NOMO-1 treated with dmso at 0.1 percent for 144 hours (cell line): Measurements from ENCODE around the gene UBE2F.
A peak's percentile ranks its signal among the peaks of the same experiment; 100 is the strongest.
"Not testable (repeated sequence)": the region's sequence is repeated elsewhere in the genome, so short reads cannot be mapped to it uniquely, and the experiment has no call there.

ENCODE experiments used
- DNase-seq: peaks from one replicate; lab custom pipeline; 2025; ENCODE audit not compliant: unreplicated experiment; lab: John Stamatoyannopoulos, UW

The UBE2F gene

GRCh38 chr2:237977380-237977779 is 10.6 kb downstream of the UBE2F start:
- DNase-seq, result no peak

GRCh38 chr2:237978058-237978712 is 11.4 kb downstream of the UBE2F start:
- no peak for DNase-seq

GRCh38 chr2:237979331-237979730 is 12.5 kb downstream of the UBE2F start:
- DNase-seq, result no peak

GRCh38 chr2:237980087-237980486 is 13.3 kb downstream of the UBE2F start:
- DNase-seq, result no peak

- peak; percentile 46 for DNase-seq
These were observed 13.9 kb downstream of the UBE2F start for GRCh38 chr2:237980751-237981150.

- DNase-seq, result not testable (repeated sequence)
These were observed 14.8 kb downstream of the UBE2F start for GRCh38 chr2:237981621-237982020.

- DNase-seq, result no peak
These were observed 15.4 kb downstream of the UBE2F start for GRCh38 chr2:237982039-237982725.

- no peak for DNase-seq
These were observed 17.1 kb downstream of the UBE2F start for GRCh38 chr2:237983922-237984321.

GRCh38 chr2:237987268-237987667 is 20.5 kb downstream of the UBE2F start:
- DNase-seq, result no peak

- DNase-seq, result no peak
These were observed 26.9 kb downstream of the UBE2F start for GRCh38 chr2:237993701-237994100.

- no peak for DNase-seq
These were observed 28.2 kb downstream of the UBE2F start for GRCh38 chr2:237995036-237995435.

GRCh38 chr2:237996021-237996593 is 29.3 kb downstream of the UBE2F start:
- no peak for DNase-seq

- no peak for DNase-seq
These were observed 30.7 kb downstream of the UBE2F start for GRCh38 chr2:237997521-237997920.

- DNase-seq, result no peak
These were observed 31.7 kb downstream of the UBE2F start for GRCh38 chr2:237998530-237998929.

- DNase-seq, result no peak
These were observed 36.6 kb downstream of the UBE2F start for GRCh38 chr2:238003234-238004031.

- DNase-seq, result no peak
These were observed 37.4 kb downstream of the UBE2F start for GRCh38 chr2:238004077-238004830.

GRCh38 chr2:238005528-238005927 is 38.7 kb downstream of the UBE2F start:
- no peak for DNase-seq

- DNase-seq, result no peak
These were observed 39.7 kb downstream of the UBE2F start for GRCh38 chr2:238006510-238006909.

- no peak for DNase-seq
These were observed 41.1 kb downstream of the UBE2F start for GRCh38 chr2:238007924-238008323.

- DNase-seq, result no peak
These were observed 42.7 kb downstream of the UBE2F start for GRCh38 chr2:238009563-238009962.

GRCh38 chr2:238010572-238010971 is 43.8 kb downstream of the UBE2F start:
- no peak for DNase-seq
